HepG2 (cell line): ENCODE measurements around the gene TMC2. TPM values are rescaled to one million over a fixed set of nuclear protein-coding genes. Genes with fewer than 3 reads are reported as not detected.
A peak's percentile ranks its signal among the peaks of the same experiment; 100 is the strongest.

Source experiments
- ATF2 ChIP-seq: sonication (generic); formaldehyde crosslinking; IDR thresholded peaks from 2 replicates; pipeline ENCODE4 v1.4.0; 2020; ENCODE audit warnings: missing genetic modification reagents
- BATF2 ChIP-seq: sonication (generic); formaldehyde crosslinking; IDR thresholded peaks from 2 replicates; pipeline ENCODE4 v1.8.0; 2022; ENCODE audit warnings: mild to moderate bottlenecking, missing genetic modification reagents, moderate library complexity
- FIP1L1 ChIP-seq: fragments of 200-400 bp; formaldehyde crosslinking; IDR thresholded peaks from 2 replicates; pipeline ENCODE4 v1.6.1; 2018; ENCODE audit warnings: low read depth, mild to moderate bottlenecking, low read length, moderate library complexity, borderline replicate concordance; ENCODE audit not compliant: insufficient read depth
- FOXA3 ChIP-seq: IDR thresholded peaks from 2 replicates; pipeline ENCODE4 v1.6.1; 2016; ENCODE audit warnings: missing genetic modification reagents, missing compliant biosample characterization
- FOXJ3 ChIP-seq: sonication (generic); formaldehyde crosslinking; IDR thresholded peaks from 2 replicates; pipeline ENCODE4 v1.4.0; 2020; ENCODE audit warnings: missing genetic modification reagents, mild to moderate bottlenecking, borderline replicate concordance
- FOXK2 ChIP-seq: fragments of 450-650 bp; IDR thresholded peaks from 2 replicates; pipeline ENCODE4 v1.6.1; 2016
- FUBP1 ChIP-seq: sonication (generic); formaldehyde crosslinking; IDR thresholded peaks from 2 replicates; pipeline ENCODE4 v1.5.1; 2020; ENCODE audit warnings: missing genetic modification reagents, mild to moderate bottlenecking, borderline replicate concordance
- IRF1 ChIP-seq: sonication (generic); formaldehyde crosslinking; IDR thresholded peaks from 2 replicates; pipeline ENCODE4 v1.4.0; 2020; ENCODE audit warnings: low read depth, mild to moderate bottlenecking, missing genetic modification reagents
- KDM6A ChIP-seq: IDR thresholded peaks from 2 replicates; pipeline ENCODE4 v1.6.1; 2016; ENCODE audit warnings: low read depth
- KLF11 ChIP-seq: IDR thresholded peaks from 2 replicates; pipeline ENCODE4 v1.6.1; 2016; ENCODE audit warnings: missing compliant biosample characterization
- MED13 ChIP-seq: sonication (generic); formaldehyde crosslinking; IDR thresholded peaks from 2 replicates; pipeline ENCODE4 v1.5.0; 2020; ENCODE audit warnings: missing genetic modification reagents
- SIN3B ChIP-seq: fragments of 150-350 bp; IDR thresholded peaks from 2 replicates; pipeline ENCODE4 v1.6.1; 2014; ENCODE audit warnings: low read length
- SUZ12 ChIP-seq: fragments of 150-350 bp; IDR thresholded peaks from 2 replicates; pipeline ENCODE4 v1.6.1; 2014; ENCODE audit warnings: low read depth, low read length
- ZC3H13 ChIP-seq: sonication (generic); formaldehyde crosslinking; IDR thresholded peaks from 2 replicates; pipeline ENCODE4 v1.8.1; 2023; ENCODE audit warnings: mild to moderate bottlenecking, missing genetic modification reagents, moderate library complexity
- ZFP36L1 ChIP-seq: sonication (generic); formaldehyde crosslinking; IDR thresholded peaks from 2 replicates; pipeline ENCODE4 v1.8.0; 2022; ENCODE audit warnings: mild to moderate bottlenecking, missing genetic modification reagents, moderate library complexity
- ZNF282 ChIP-seq: fragments of 450-650 bp; IDR thresholded peaks from 2 replicates; pipeline ENCODE4 v1.6.1; 2018; ENCODE audit not compliant: partially characterized antibody
- ZNF484 ChIP-seq: sonication (generic); formaldehyde crosslinking; IDR thresholded peaks from 2 replicates; pipeline ENCODE4 v1.5.1; 2020; ENCODE audit warnings: mild to moderate bottlenecking, low read depth, missing genetic modification reagents, borderline replicate concordance
- ZNF503 ChIP-seq: sonication (generic); formaldehyde crosslinking; IDR thresholded peaks from 2 replicates; pipeline ENCODE4 v1.4.0; 2020; ENCODE audit warnings: missing genetic modification reagents
- ZNF510 ChIP-seq: sonication (generic); formaldehyde crosslinking; IDR thresholded peaks from 2 replicates; pipeline ENCODE4 v1.4.0; 2020; ENCODE audit warnings: low read depth, mild to moderate bottlenecking, missing genetic modification reagents
- ZNF605 ChIP-seq: sonication (generic); formaldehyde crosslinking; IDR thresholded peaks from 2 replicates; pipeline ENCODE4 v1.8.0; 2022; ENCODE audit warnings: mild to moderate bottlenecking, missing genetic modification reagents
- ZNF616 ChIP-seq: sonication (generic); formaldehyde crosslinking; IDR thresholded peaks from 2 replicates; pipeline ENCODE4 v1.5.0; 2020; ENCODE audit warnings: low read depth, mild to moderate bottlenecking, missing genetic modification reagents
- ZSCAN12 ChIP-seq: sonication (generic); formaldehyde crosslinking; IDR thresholded peaks from 2 replicates; pipeline ENCODE4 v1.9.0; 2021; ENCODE audit warnings: mild to moderate bottlenecking, missing genetic modification reagents
- polyA plus RNA-seq, 8 experiments: library from polyadenylated mRNA; depleted of rRNA in 3 of 8; stranded (reverse) in 7 of 8; unstranded in 1 of 8; fragments of >200 nt; fragmentation: Illumina TruSeq in 4 of 8; extraction: Trizol in 4 of 8; gene quantifications; 2 replicates each; pipeline versions ENCODE4 v1.2.1 to v1.2.3, GENCODE V29; 2011 to 2016; ENCODE audit warnings: low read depth in 4 of 8, missing spikeins in 1 of 8, mixed read lengths in 1 of 8; ENCODE audit not compliant: insufficient read depth in 1 of 8
- total RNA-seq, 5 experiments: library from RNA; depleted of rRNA; stranded (reverse); fragments of >200 nt; fragmentation: Illumina TruSeq; extraction: Trizol; gene quantifications; 2 replicates each; pipeline ENCODE4 v1.2.3, GENCODE V29; 2016; ENCODE audit warnings: low read depth in 1 of 5

Gene TMC2
- total and polyA plus RNA-seq, 2 of the 13 experiments (the other 11 are each of a cell fraction or from before 2014, with no cell fraction given) = not detected

- TF ChIP-seq ZNF605 (CRISPR knock-in tag) (0 out of 2 replicates have a peak, but pooled peaks have one; percentile 42), BATF2 (CRISPR knock-in tag) (peak; percentile 45; the same call in 1 of the 2 replicates), SIN3B (no peak), ZNF282 (no peak), SUZ12 (no peak), ZNF484 (CRISPR knock-in tag) (no peak), ZFP36L1 (no peak), FOXK2 (no peak), IRF1 (CRISPR knock-in tag) (no peak), KDM6A (CRISPR knock-in tag) (no peak), ZSCAN12 (CRISPR knock-in tag) (no peak), KLF11 (CRISPR knock-in tag) (no peak), ATF2 (CRISPR knock-in tag) (0 out of 2 replicates have a peak, but pooled peaks have one; percentile 14), MED13 (no peak), FIP1L1 (peak; percentile 77; the same call in 1 of the 2 replicates), ZNF503 (CRISPR knock-in tag) (no peak), FOXA3 (no peak), ZNF616 (CRISPR knock-in tag) (no peak), ZC3H13 (CRISPR knock-in tag) (peak; percentile 96), FOXJ3 (CRISPR knock-in tag) (no peak), FUBP1 (no peak), ZNF510 (CRISPR knock-in tag) (no peak)
Measured at GRCh38 chr20:2658414-2659354, 122.3 kb downstream of the TMC2 start (continued).
